Osteocyte (in vitro differentiated cells): Measurements from ENCODE around the gene RNF214. TPM values are rescaled to one million over a fixed set of nuclear protein-coding genes. Genes with fewer than 3 reads are reported as not detected.

Experiments
- DNase-seq: peaks from one replicate; pipeline ENCODE4 v3.0.0; 2021; ENCODE audit warnings: mixed read lengths; ENCODE audit not compliant: unreplicated experiment; ENCODE audit errors: extremely low spot score
- H3K27ac Mint-ChIP-seq: one replicate; pipeline ENCODE4 v1.8.0; 2021; ENCODE audit warnings: mild to moderate bottlenecking, mixed read lengths; ENCODE audit not compliant: unreplicated experiment
- H3K27me3 Mint-ChIP-seq: one replicate; pipeline ENCODE4 v1.8.0; 2021; ENCODE audit warnings: mixed read lengths; ENCODE audit not compliant: unreplicated experiment
- H3K36me3 Mint-ChIP-seq: one replicate; pipeline ENCODE4 v1.8.0; 2021; ENCODE audit warnings: mixed read lengths; ENCODE audit not compliant: unreplicated experiment
- H3K4me1 Mint-ChIP-seq: one replicate; pipeline ENCODE4 v1.8.0; 2021; ENCODE audit warnings: mixed read lengths; ENCODE audit not compliant: unreplicated experiment
- H3K4me3 Mint-ChIP-seq: one replicate; pipeline ENCODE4 v1.8.0; 2021; ENCODE audit warnings: mild to moderate bottlenecking, moderate library complexity, mixed read lengths; ENCODE audit not compliant: unreplicated experiment
- H3K9me3 Mint-ChIP-seq: one replicate; pipeline ENCODE4 v1.8.0; 2021; ENCODE audit warnings: mixed read lengths; ENCODE audit not compliant: unreplicated experiment
- CTCF ChIP-seq: fragments of 200-600 bp; sonication (generic); IDR thresholded peaks from 2 replicates; pipeline ENCODE4 v1.5.0; 2021; ENCODE audit warnings: antibody characterized with exemption, mild to moderate bottlenecking, moderate library complexity
- total RNA-seq: library from RNA; stranded (reverse); gene quantifications from 2 replicates; pipeline ENCODE4 v1.2.1, GENCODE V29; 2021

RNF214 gene
- total RNA-seq, 1 donor from 2014 or later: 32.8 TPM

GRCh38 chr11:117281159-117281558 lies 48.7 kb downstream of the RNF214 start:
- Mint-ChIP-seq H3K9me3 (no peaks in the 10 kb centered on the region), H3K4me1 (peaks cover 26% of the 10 kb centered on the region), H3K27ac (peak overlapping the region; percentile 79), H3K4me3 (no peak overlapping the region), H3K27me3 (no peaks in the 10 kb centered on the region), H3K36me3 (peaks cover 39% of the 10 kb centered on the region)
- no peak for DNase-seq
- TF ChIP-seq CTCF: no peak

DNA sequence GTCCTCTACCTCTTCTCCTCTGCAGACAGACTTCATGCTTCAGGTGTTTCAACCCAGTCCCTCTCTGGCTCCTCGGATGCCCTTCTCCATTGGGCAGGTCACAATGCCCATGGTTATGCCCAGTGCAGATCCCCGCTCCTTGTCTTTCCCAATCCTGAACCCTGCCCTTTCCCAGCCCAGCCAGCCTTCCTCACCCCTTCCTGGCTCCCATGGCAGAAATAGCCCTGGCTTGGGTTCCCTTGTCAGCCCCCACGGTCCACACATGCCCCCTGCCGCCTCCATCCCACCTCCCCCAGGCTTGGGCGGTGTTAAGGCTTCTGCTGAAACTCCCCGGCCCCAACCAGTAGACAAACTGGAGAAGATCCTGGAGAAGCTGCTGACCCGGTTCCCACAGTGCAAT lies 49.4 kb downstream of the RNF214 start:
- H3K4me1 Mint-ChIP-seq: peaks cover 26% of the 10 kb centered on the region
- no peaks in the 10 kb centered on the region for H3K27me3 Mint-ChIP-seq
- H3K9me3 Mint-ChIP-seq: no peaks in the 10 kb centered on the region
- H3K27ac Mint-ChIP-seq: peak overlapping the region; percentile 79
- TF ChIP-seq CTCF: no peak
- peaks cover 46% of the 10 kb centered on the region for H3K36me3 Mint-ChIP-seq
- DNase-seq: no peak
- H3K4me3 Mint-ChIP-seq: no peak overlapping the region

DNA sequence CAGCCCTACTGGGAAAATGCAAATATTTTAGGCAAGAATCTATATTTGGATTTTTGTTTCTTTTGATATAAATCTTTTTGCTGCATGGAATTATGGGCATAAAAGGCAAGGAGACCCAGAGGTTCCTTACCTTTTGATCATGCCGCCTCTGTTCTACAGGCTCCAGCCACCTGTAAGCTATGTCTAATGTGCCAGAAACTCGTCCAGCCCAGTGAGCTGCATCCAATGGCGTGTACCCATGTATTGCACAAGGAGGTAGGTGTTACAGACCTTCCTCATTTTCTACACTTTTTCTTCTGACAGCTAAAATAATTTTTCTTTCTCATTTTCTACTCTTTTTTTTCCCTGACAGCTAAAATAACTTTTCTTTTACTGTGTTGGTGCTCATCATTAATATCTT lies 50.5 kb downstream of the RNF214 start:
- H3K27me3 Mint-ChIP-seq: no peaks in the 10 kb centered on the region
- TF ChIP-seq CTCF: no peak
- no peak for DNase-seq
- no peaks in the 10 kb centered on the region for H3K9me3 Mint-ChIP-seq
- peaks cover 55% of the 10 kb centered on the region for H3K36me3 Mint-ChIP-seq
- peaks cover 26% of the 10 kb centered on the region for H3K4me1 Mint-ChIP-seq
- H3K27ac Mint-ChIP-seq: no peak overlapping the region
- no peak overlapping the region for H3K4me3 Mint-ChIP-seq

GRCh38 chr11:117284053-117284452 lies 51.6 kb downstream of the RNF214 start:
- H3K4me3 Mint-ChIP-seq: no peak overlapping the region
- TF ChIP-seq CTCF: no peak
- no peaks in the 10 kb centered on the region for H3K9me3 Mint-ChIP-seq
- no peaks in the 10 kb centered on the region for H3K27me3 Mint-ChIP-seq
- H3K4me1 Mint-ChIP-seq: peaks cover 26% of the 10 kb centered on the region
- no peak for DNase-seq
- H3K27ac Mint-ChIP-seq: no peak overlapping the region
- peaks cover 66% of the 10 kb centered on the region for H3K36me3 Mint-ChIP-seq

DNA sequence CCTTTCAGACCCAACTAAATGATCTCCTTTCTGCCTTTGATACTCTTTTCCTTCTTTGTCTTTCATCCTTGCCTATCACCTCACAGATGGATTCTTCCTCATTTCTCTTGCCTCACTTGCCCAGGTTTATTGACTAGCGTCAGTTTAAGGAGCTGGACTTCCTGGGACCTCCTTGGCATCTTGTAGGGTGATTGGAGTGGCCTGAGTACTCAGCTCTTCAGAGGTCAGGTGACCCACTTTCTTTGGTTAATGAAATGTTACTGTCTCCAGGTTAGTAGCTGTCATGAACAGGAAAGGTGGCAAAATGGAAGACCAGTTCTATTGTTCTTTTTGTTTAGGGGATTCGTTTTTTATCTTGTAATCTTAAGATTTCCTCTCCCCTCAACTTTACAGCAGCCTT lies 54.1 kb downstream of the RNF214 start:
- Mint-ChIP-seq H3K9me3 (no peaks in the 10 kb centered on the region), H3K4me1 (peaks cover 7% of the 10 kb centered on the region), H3K4me3 (no peak overlapping the region), H3K27me3 (no peaks in the 10 kb centered on the region), H3K36me3 (peaks cover 82% of the 10 kb centered on the region), H3K27ac (no peak overlapping the region)
- DNase-seq: no peak
- no peak for TF ChIP-seq CTCF
